Peyer's patch (tissue), 4 donors: ENCODE data around the gene ADAMTSL2. TPM values are rescaled to one million over a fixed set of nuclear protein-coding genes. Genes with fewer than 3 reads are reported as not detected.
A peak's percentile ranks its signal among the peaks of the same experiment; 100 is the strongest.

ENCODE experiments used
- DNase-seq, 3 donors: peaks; one replicate each; pipeline ENCODE4 v3.0.0-alpha.2; 2017 to 2019
- H3K27ac ChIP-seq, 4 donors: fragments of 200-600 bp; sonication (generic); one replicate each; pipeline ENCODE4 v1.5.1; 2016 to 2019
- H3K27me3 ChIP-seq, 2 donors: fragments of 200-600 bp; sonication (generic); one replicate each; pipeline ENCODE4 v1.5.1; 2019
- H3K36me3 ChIP-seq, 3 donors: fragments of 200-600 bp; sonication (generic); one replicate each; pipeline ENCODE4 v1.5.1; 2016 to 2019
- H3K4me1 ChIP-seq, 4 donors: fragments of 200-600 bp; sonication (generic); one replicate each; pipeline ENCODE4 v1.5.1; 2016 to 2019
- H3K4me3 ChIP-seq, 4 donors: fragments of 200-600 bp; sonication (generic); 1 replicate in 3 of 4; 2 replicates in 1 of 4; pipeline ENCODE4 v1.5.1; 2016 to 2019; ENCODE audit warnings: mild to moderate bottlenecking in 1 of 4
- H3K9me3 ChIP-seq, 4 donors: fragments of 200-600 bp; sonication (generic); one replicate each; pipeline ENCODE4 v1.5.1; 2016 to 2019; ENCODE audit warnings: mild to moderate bottlenecking in 1 of 4
- POLR2A ChIP-seq, 2 donors: fragments of 450-650 bp; IDR thresholded peaks; one replicate each; pipeline ENCODE4 v1.5.1; 2017; ENCODE audit warnings: antibody characterized with exemption in 2 of 2, mild to moderate bottlenecking in 2 of 2, moderate library complexity in 2 of 2
- total RNA-seq, 4 donors: library from RNA; depleted of rRNA; stranded (reverse); fragments of >200 nt; gene quantifications; one replicate each; pipeline ENCODE4 v1.1.0, GENCODE V29; 2016
- TF ChIP-seq, protein P1 (sequence below), 6 experiments: fragments of 450-650 bp in 4 of 6; fragments of 200-600 bp in 2 of 6; sonication (generic) in 1 of 6; IDR thresholded peaks; one replicate each; pipeline ENCODE4 v1.5.1; 2017 to 2019; ENCODE audit warnings: antibody characterized with exemption in 6 of 6, mild to moderate bottlenecking in 3 of 6, moderate library complexity in 1 of 6

ADAMTSL2 gene
- total RNA-seq, 4 donors from 2014 or later, result 0.40 to 14.0 (median 1.8) TPM

DNA sequence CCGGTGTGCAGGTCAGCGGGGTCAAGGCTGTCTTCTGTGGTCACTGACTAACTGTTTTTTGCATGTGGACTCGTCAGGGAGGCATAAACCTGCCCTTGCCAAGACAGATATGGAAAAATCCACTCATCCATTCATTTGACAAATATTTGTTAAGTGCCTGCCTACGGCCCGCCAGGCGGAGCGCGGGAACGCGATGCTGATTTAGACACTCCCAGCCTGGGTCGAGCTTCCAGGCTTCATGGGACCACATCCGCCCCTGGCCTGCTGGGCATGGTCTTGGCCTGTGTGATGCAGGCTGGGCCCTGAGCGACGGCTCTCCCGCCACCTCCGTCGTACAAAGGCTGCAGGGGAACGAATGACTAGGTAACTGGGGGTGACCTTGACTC is 27.9 kb upstream of the ADAMTSL2 start:
- Histone ChIP-seq H3K9me3 (peaks cover 0 to 2% (median 0%) of the 10 kb centered on the region in 4 donors), H3K36me3 (no peaks in the 10 kb centered on the region), H3K4me3 (no peak overlapping the region), H3K27ac (peak overlapping the region in 3 of 4 donors; percentile 21 to 38 (median 22)), H3K27me3 (no peaks in the 10 kb centered on the region), H3K4me1 (peaks cover 0 to 13% (median 5%) of the 10 kb centered on the region in 4 donors)
- TF ChIP-seq, protein P1, sequence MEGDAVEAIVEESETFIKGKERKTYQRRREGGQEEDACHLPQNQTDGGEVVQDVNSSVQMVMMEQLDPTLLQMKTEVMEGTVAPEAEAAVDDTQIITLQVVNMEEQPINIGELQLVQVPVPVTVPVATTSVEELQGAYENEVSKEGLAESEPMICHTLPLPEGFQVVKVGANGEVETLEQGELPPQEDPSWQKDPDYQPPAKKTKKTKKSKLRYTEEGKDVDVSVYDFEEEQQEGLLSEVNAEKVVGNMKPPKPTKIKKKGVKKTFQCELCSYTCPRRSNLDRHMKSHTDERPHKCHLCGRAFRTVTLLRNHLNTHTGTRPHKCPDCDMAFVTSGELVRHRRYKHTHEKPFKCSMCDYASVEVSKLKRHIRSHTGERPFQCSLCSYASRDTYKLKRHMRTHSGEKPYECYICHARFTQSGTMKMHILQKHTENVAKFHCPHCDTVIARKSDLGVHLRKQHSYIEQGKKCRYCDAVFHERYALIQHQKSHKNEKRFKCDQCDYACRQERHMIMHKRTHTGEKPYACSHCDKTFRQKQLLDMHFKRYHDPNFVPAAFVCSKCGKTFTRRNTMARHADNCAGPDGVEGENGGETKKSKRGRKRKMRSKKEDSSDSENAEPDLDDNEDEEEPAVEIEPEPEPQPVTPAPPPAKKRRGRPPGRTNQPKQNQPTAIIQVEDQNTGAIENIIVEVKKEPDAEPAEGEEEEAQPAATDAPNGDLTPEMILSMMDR (IDR thresholded peaks at IDR 0.05), result no peak
- TF ChIP-seq POLR2A (IDR thresholded peaks at IDR 0.05), result no peak
- no peak for DNase-seq

DNA sequence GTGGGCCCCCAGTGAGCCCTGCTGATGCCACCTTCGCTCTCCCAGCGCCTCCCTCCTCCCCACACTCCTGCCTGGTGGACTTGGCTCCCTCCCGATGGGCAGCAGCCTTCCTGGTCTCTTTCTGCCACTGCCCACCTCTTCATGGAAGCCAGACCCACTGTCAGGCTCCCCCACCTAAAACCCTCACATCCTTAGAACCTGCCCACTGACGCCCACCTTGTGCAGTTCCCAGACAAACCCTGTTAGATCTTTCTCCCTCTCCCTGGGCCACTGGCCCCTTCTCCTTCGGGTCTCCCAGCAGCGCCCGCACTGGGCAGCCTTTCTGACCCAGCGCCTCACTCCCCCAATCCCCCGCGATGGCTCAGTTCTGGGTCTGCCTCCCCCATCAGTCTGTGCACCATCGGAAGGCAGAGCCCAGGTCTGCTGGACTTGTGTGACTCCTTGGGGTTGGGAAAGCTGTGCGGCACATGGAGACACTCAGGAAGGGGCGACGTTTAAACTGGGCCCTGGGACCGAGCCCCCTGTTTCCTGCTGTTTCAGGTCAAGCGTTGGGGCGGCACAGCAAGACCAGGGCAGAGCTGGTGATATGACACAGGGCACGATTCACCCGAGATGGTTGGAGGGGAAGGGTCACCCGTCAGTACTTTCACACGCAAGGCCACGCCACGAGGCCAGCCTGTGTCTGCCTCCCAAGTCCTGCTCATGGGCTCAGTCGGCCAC is 27.1 kb upstream of the ADAMTSL2 start:
- peak overlapping the region in 2 of 4 donors; percentile 21 to 22 for H3K27ac ChIP-seq
- DNase-seq, result no peak
- H3K4me3 ChIP-seq, result no peak overlapping the region
- TF ChIP-seq POLR2A (IDR thresholded peaks at IDR 0.05), result no peak
- TF ChIP-seq, protein P1 (IDR thresholded peaks at IDR 0.05), result no peak
- no peaks in the 10 kb centered on the region for H3K36me3 ChIP-seq
- no peaks in the 10 kb centered on the region for H3K9me3 ChIP-seq
- H3K4me1 ChIP-seq, result peaks cover 0 to 13% (median 5%) of the 10 kb centered on the region in 4 donors
- no peaks in the 10 kb centered on the region for H3K27me3 ChIP-seq

DNA sequence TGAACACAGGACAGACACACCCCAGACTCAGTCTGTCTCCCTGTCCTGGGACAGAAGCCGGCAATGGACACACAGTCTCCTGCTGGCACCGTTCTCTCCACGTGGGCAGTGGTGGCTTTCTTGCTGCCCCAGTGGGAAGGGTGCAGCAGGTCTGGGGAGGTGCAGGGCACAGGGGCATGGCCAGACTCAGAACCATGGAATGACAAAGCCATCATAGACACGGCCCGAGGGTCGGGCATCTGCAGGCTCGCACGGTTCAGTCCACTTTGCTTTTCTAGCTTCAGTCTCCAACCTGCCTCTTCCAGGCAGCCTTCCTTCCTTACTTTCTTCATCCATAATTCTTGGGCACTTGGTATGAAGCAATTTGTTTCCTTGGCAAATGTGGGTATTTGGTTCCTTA is 26.5 kb upstream of the ADAMTSL2 start:
- no peak for TF ChIP-seq POLR2A (IDR thresholded peaks at IDR 0.05)
- TF ChIP-seq, protein P1 (IDR thresholded peaks at IDR 0.05), result no peak
- Histone ChIP-seq H3K27ac (no peak overlapping the region), H3K36me3 (no peaks in the 10 kb centered on the region), H3K9me3 (no peaks in the 10 kb centered on the region), H3K27me3 (no peaks in the 10 kb centered on the region), H3K4me3 (no peak overlapping the region), H3K4me1 (peaks cover 0 to 13% (median 5%) of the 10 kb centered on the region in 4 donors)
- no peak for DNase-seq

DNA sequence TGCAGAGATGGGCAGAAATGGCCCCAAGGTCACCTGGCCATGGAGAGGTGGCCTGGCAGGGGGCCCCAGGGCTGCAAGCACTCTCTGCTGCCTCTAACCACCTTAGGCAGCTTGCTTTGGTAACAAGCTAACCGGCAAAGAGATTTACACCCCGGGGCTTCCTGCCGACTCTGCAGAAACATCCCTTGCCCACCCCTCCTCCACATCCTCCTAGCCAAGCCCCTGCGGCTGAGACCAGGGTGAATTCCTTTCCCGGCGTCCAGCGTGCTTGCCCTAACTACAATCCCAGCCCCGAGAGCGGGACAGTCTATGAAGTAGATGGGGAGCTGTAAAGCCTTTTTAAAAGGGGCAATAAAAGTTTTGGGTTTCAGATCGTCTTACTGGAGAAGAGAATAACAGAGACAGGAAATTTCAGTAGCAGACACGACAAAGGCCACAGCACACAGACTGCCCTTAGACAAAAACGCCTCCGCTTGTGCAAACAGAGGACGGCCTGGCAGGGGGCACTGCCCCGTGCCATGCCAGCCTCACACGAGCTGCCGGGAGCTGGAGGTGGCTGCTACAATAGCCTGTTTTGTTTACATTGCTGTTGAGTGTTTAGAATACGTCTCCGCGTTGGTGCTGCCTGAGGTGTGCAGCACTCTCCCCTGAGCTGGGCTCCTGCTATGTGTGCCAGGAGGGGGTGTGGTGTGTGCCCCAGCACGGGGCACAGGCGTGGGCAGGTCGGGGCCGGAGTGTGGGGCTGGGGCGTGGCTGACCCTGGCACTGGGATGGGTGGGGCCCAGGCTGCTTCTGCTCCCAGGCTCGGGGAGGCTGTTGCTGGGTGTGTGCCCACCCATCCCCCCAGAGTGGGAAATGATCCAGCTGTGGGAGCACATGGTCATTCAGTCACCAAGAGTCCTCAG is 25.1 kb upstream of the ADAMTSL2 start:
- peak in 2 of 3 donors; percentile 21 to 62 for DNase-seq
- H3K9me3 ChIP-seq, result no peaks in the 10 kb centered on the region
- H3K4me1 ChIP-seq, result peaks cover 0 to 13% (median 5%) of the 10 kb centered on the region in 4 donors
- H3K27me3 ChIP-seq, result no peaks in the 10 kb centered on the region
- H3K36me3 ChIP-seq, result no peaks in the 10 kb centered on the region
- peak overlapping the region in 1 of 4 donors; percentile 52 for H3K27ac ChIP-seq
- no peak overlapping the region for H3K4me3 ChIP-seq
- TF ChIP-seq, protein P1 (IDR thresholded peaks at IDR 0.05), result no peak
- no peak for TF ChIP-seq POLR2A (IDR thresholded peaks at IDR 0.05)

DNA sequence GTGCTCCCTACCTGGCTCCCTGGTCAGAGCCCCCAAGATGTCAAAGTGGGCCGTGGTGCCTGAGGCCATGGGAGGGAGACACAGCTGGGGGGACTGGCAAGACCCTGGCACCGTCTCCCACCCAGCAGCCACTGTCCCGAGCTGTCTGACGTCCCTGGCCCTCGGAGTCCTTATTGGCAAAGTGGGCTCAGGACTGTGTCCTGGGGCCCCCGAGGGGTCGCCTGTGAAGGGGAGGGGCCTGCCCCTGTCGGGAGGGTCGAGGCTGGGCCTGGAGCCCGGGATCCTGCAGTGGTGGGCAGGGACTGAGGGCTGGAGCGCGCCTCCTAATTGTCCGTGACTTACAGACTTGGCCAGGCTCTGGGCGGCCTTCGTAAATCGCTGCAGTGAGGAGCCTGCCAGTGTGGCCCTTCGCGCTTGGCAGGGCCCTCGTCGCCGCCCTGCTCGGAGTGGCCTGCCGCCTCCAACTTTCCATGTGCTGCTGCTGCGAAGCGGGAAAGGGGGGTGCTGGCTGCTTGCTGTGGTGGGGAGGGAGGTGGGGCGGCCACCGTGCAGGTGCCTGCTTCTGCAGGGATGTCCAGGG is 23.5 kb upstream of the ADAMTSL2 start:
- H3K4me1 ChIP-seq, result peaks cover 0 to 13% (median 5%) of the 10 kb centered on the region in 4 donors
- DNase-seq, result no peak
- H3K9me3 ChIP-seq, result no peaks in the 10 kb centered on the region
- no peaks in the 10 kb centered on the region for H3K27me3 ChIP-seq
- H3K4me3 ChIP-seq, result no peak overlapping the region
- TF ChIP-seq POLR2A (IDR thresholded peaks at IDR 0.05), result no peak
- TF ChIP-seq, protein P1 (IDR thresholded peaks at IDR 0.05), result no peak
- no peaks in the 10 kb centered on the region for H3K36me3 ChIP-seq
- no peak overlapping the region for H3K27ac ChIP-seq
